Middle frontal gyrus (tissue), 1 donor: ENCODE results near the gene C1orf167.
A peak's percentile ranks its signal among the peaks of the same experiment; 100 is the strongest.

Experiments
- DNase-seq: peaks from one replicate; pipeline ENCODE4 v3.0.0-alpha.2; 2015; ENCODE audit warnings: low spot score; ENCODE audit errors: extremely low spot score

Gene C1orf167

DNA sequence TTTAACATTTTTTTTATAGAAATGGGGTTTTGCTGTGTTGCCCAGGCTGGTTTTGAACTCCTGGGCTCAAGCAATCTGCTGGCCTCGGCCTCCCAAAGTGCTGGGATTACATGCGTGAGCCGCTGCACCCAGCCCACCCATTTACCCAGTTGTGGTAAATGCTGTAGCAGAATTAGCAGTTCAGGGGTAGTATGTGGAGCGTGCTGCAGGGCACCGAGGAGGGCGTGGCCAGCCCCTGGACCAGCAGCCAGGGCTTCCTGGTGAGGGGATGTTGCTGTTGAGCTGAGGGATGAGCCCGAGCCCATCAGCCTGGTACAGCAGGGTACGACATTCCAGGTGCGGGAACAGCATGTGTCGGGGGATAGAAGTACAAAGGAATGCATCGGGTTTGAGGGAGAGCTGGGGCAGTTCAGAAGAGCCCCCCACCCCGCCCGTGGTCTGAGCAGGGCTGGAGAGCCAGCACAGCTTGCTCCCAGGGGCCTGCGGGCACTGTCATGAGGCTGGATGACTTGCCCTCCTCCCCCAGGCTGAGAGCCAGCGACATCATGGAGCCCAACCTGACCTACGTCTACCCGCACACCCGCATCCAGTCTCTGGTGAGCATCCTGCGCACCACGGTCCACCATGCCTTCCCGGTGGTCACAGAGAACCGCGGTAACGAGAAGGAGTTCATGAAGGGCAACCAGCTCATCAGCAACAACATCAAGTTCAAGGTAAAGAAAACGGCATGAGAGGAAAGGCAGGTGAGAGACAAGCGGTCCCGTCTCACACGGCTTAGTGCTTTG, 73.6 kb downstream of the C1orf167 start:
- DNase-seq, result no peak

DNA sequence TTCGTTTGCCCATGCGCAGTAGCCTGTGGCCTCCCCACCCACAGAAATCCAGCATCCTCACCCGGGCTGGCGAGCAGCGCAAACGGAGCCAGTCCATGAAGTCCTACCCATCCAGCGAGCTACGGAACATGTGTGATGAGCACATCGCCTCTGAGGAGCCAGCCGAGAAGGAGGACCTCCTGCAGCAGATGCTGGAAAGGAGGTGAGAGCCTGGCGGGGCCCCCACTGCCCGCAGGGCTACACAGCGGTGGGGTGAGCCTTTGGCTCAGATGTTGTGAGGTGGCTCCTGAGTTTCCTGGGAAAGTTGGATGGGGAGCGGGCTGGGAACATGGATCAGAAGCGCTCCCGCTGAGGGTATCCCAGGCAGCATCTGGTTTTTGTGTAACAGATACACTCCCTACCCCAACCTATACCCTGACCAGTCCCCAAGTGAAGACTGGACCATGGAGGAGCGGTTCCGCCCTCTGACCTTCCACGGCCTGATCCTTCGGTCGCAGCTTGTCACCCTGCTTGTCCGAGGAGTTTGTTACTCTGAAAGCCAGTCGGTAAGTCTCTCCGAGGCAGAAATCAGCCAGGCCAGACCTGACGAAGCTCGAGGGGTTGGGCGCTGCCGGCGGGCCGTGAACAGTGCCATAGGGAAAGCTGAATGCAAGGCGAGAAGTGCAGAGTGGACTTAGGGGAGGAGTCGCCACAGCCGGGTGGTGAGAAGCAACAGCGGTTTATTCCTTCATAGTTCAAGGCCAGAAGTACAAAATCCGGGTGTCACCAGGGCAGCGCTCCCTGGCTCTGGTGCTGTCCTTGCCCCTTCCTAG, 75.2 kb downstream of the C1orf167 start:
- DNase-seq, result no peak

DNA sequence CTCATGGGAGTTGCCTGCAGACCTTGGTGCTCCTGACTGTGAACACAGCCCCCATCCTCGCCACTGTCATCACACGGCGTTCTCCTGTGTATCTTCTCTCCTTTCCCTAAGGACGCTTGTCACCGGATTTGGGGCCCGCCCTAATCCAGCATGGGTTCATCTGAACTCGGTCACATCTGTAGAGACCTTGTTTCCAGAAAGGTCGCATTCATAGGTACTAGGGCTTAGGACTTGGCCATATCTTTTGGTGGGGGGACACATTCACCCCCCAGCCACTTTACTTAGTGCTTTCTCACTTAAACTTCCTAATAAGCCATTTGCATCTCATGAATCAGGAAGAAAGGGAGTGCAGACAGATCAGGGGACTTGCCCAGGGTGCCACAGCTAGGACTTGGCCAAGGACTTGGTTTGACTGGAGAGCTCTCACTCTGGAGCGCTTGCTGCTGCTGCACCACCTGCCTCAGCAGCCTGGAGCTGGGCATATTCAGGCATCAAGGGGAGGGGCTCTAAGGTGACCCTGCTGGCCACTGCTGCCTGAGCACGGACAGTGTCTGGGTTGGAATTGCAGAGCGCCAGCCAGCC, 75.9 kb downstream of the C1orf167 start:
- DNase-seq, result no peak

GRCh38 chr1:11838349-11839272, 76.6 kb downstream of the C1orf167 start:
- peak; percentile 15 for DNase-seq
